GM21619 (cell line): ENCODE results near the gene EPC2.

Experiments used
- ATAC-seq: cut with Tn5 transposase; IDR thresholded peaks from one replicate; pipeline ENCODE4 v1.9.1; 2021; ENCODE audit not compliant: unreplicated experiment

The EPC2 gene

GRCh38 chr2:148643998-148644882 is at the start of gene EPC2:
Gene EPC2, plus strand, starts transcription at chr2:148644751. Its CDS starts 267 bp downstream, at chr2:148645018.
- peak; percentile 50 for ATAC-seq

- no peak for ATAC-seq
Observed at GRCh38 chr2:148596018-148596417, 48.5 kb upstream of the EPC2 start.

- ATAC-seq: no peak
Observed at GRCh38 chr2:148599109-148599991, 45.2 kb upstream of the EPC2 start.

- peak; percentile 24 for ATAC-seq
Observed at GRCh38 chr2:148602885-148603561, 41.5 kb upstream of the EPC2 start.

GRCh38 chr2:148603562-148603920 is 41.0 kb upstream of the EPC2 start:
- peak; percentile 99 for ATAC-seq

- ATAC-seq: no peak
Observed at GRCh38 chr2:148604927-148605326, 39.6 kb upstream of the EPC2 start.

- ATAC-seq: no peak
Observed at GRCh38 chr2:148607566-148607965, 37.0 kb upstream of the EPC2 start.

- ATAC-seq: no peak
Observed at GRCh38 chr2:148613231-148614013, 31.1 kb upstream of the EPC2 start.

- peak; percentile 16 for ATAC-seq
Observed at GRCh38 chr2:148614014-148614321, 30.6 kb upstream of the EPC2 start.

- ATAC-seq: peak; percentile 95
Observed at GRCh38 chr2:148614322-148615049, 30.1 kb upstream of the EPC2 start.

- no peak for ATAC-seq
Observed at GRCh38 chr2:148615381-148615841, 29.1 kb upstream of the EPC2 start.

- ATAC-seq: no peak
Observed at GRCh38 chr2:148616662-148617061, 27.9 kb upstream of the EPC2 start.

GRCh38 chr2:148617219-148617618 is 27.3 kb upstream of the EPC2 start:
- ATAC-seq: no peak

GRCh38 chr2:148619560-148620195 is 24.9 kb upstream of the EPC2 start:
- no peak for ATAC-seq

GRCh38 chr2:148622366-148622765 is 22.2 kb upstream of the EPC2 start:
- no peak for ATAC-seq

GRCh38 chr2:148623086-148623485 is 21.5 kb upstream of the EPC2 start:
- no peak for ATAC-seq

GRCh38 chr2:148627224-148627623 is 17.3 kb upstream of the EPC2 start:
- no peak for ATAC-seq

- no peak for ATAC-seq
Observed at GRCh38 chr2:148634749-148635148, 9.8 kb upstream of the EPC2 start.

- no peak for ATAC-seq
Observed at GRCh38 chr2:148638543-148638942, 6.0 kb upstream of the EPC2 start.
